ENCODE data around the gene STK10.
A peak's percentile ranks its signal among the peaks of the same experiment; 100 is the strongest.

STK10 gene

GRCh38 chr5:172234031-172234430 is 46.0 kb upstream of the STK10 start:
- Histone ChIP-seq H3K27me3 (ENCODE audit: low read depth, low read length) (no peaks in the 10 kb centered on the region), H3K4me1 (ENCODE audit: low read length) (peaks cover 31% of the 10 kb centered on the region), H3K36me3 (replicated peaks; ENCODE audit: low read depth, low read length) (peaks cover 2% of the 10 kb centered on the region), H4K20me1 (ENCODE audit: insufficient read depth, low read length) (peaks cover 22% of the 10 kb centered on the region), H3K9ac (ENCODE audit: low read length) (no peak overlapping the region), H3K4me3 (ENCODE audit: low read length) (no peak overlapping the region), H2AFZ (ENCODE audit: low read depth, low read length) (no peak overlapping the region), H3K4me2 (ENCODE audit: low read length) (no peak overlapping the region), H3K27ac (ENCODE audit: low read length) (no peak overlapping the region), H3K79me2 (ENCODE audit: low read length) (peaks cover 20% of the 10 kb centered on the region; the same call in 1 of the 2 replicates), H3K9me3 (ENCODE audit: insufficient read depth, low read length) (no peaks in the 10 kb centered on the region)
- TF ChIP-seq, protein P1, sequence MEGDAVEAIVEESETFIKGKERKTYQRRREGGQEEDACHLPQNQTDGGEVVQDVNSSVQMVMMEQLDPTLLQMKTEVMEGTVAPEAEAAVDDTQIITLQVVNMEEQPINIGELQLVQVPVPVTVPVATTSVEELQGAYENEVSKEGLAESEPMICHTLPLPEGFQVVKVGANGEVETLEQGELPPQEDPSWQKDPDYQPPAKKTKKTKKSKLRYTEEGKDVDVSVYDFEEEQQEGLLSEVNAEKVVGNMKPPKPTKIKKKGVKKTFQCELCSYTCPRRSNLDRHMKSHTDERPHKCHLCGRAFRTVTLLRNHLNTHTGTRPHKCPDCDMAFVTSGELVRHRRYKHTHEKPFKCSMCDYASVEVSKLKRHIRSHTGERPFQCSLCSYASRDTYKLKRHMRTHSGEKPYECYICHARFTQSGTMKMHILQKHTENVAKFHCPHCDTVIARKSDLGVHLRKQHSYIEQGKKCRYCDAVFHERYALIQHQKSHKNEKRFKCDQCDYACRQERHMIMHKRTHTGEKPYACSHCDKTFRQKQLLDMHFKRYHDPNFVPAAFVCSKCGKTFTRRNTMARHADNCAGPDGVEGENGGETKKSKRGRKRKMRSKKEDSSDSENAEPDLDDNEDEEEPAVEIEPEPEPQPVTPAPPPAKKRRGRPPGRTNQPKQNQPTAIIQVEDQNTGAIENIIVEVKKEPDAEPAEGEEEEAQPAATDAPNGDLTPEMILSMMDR (IDR thresholded peaks at IDR 0.05; ENCODE audit: low read depth, low read length), result no peak
- no peak for TF ChIP-seq EZH2phosphoT487 (IDR thresholded peaks at IDR 0.05; ENCODE audit: low read depth)

GRCh38 chr5:172229904-172230303 is 41.9 kb upstream of the STK10 start:
- peaks cover 13% of the 10 kb centered on the region for H3K4me1 ChIP-seq (ENCODE audit: low read length)
- H3K9me3 ChIP-seq (ENCODE audit: insufficient read depth, low read length), result no peaks in the 10 kb centered on the region
- no peak overlapping the region for H3K4me3 ChIP-seq (ENCODE audit: low read length)
- no peak overlapping the region for H3K9ac ChIP-seq (ENCODE audit: low read length)
- H2AFZ ChIP-seq (ENCODE audit: low read depth, low read length), result no peak overlapping the region
- H3K36me3 ChIP-seq (replicated peaks; ENCODE audit: low read depth, low read length), result peaks cover 5% of the 10 kb centered on the region
- TF ChIP-seq EZH2phosphoT487 (IDR thresholded peaks at IDR 0.05; ENCODE audit: low read depth), result no peak
- TF ChIP-seq, protein P1 (IDR thresholded peaks at IDR 0.05; ENCODE audit: low read depth, low read length), result no peak
- peaks cover 4% of the 10 kb centered on the region; the same call in 1 of the 2 replicates for H4K20me1 ChIP-seq (ENCODE audit: insufficient read depth, low read length)
- H3K4me2 ChIP-seq (ENCODE audit: low read length), result peak overlapping the region; percentile 13; the same call in 1 of the 2 replicates
- H3K27ac ChIP-seq (ENCODE audit: low read length), result no peak overlapping the region
- H3K79me2 ChIP-seq (ENCODE audit: low read length), result no peaks in the 10 kb centered on the region
- H3K27me3 ChIP-seq (ENCODE audit: low read depth, low read length), result no peaks in the 10 kb centered on the region

DNA sequence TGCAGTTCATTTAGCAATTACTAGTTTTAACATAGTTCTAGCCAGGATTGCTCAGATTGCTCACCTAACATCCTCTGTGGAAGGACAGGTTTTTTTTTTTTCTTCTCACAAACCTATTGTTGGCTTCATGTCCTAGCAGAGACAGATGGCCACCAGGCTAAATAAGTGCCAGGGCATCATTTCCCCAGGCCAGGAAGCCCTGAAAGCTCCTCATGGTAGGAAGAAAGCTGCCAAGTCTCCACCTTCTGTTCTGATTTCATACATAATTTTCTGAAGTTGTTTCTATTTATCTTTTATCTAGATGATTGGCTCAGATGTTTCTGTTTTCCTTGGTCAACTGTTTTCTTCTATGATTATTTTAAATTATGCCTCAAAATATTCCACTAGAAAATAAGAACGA is 37.0 kb upstream of the STK10 start:
- no peak overlapping the region for H3K9ac ChIP-seq (ENCODE audit: low read length)

GRCh38 chr5:172223901-172224873 is 36.2 kb upstream of the STK10 start:
- H3K27me3 ChIP-seq (ENCODE audit: low read depth, low read length), result no peaks in the 10 kb centered on the region
- peaks cover 15% of the 10 kb centered on the region for H3K4me1 ChIP-seq (ENCODE audit: low read length)
- H2AFZ ChIP-seq (ENCODE audit: low read depth, low read length), result no peak overlapping the region
- H3K79me2 ChIP-seq (ENCODE audit: low read length), result no peaks in the 10 kb centered on the region
- H3K9me3 ChIP-seq (ENCODE audit: insufficient read depth, low read length), result no peaks in the 10 kb centered on the region
- H3K27ac ChIP-seq (ENCODE audit: low read length), result no peak overlapping the region
- H4K20me1 ChIP-seq (ENCODE audit: insufficient read depth, low read length), result no peaks in the 10 kb centered on the region
- TF ChIP-seq, protein P1 (IDR thresholded peaks at IDR 0.05; ENCODE audit: low read depth, low read length), result no peak
- no peak for TF ChIP-seq EZH2phosphoT487 (IDR thresholded peaks at IDR 0.05; ENCODE audit: low read depth)
- H3K9ac ChIP-seq (ENCODE audit: low read length), result no peak overlapping the region
- H3K4me2 ChIP-seq (ENCODE audit: low read length), result peak overlapping the region; percentile 24
- no peak overlapping the region for H3K4me3 ChIP-seq (ENCODE audit: low read length)
- H3K36me3 ChIP-seq (replicated peaks; ENCODE audit: low read depth, low read length), result peaks cover 12% of the 10 kb centered on the region

More for the DNA sequence above, 37.0 kb upstream of the STK10 start:
- H3K27ac ChIP-seq (ENCODE audit: low read length), result no peak overlapping the region
- H3K4me1 ChIP-seq (ENCODE audit: low read length), result peaks cover 20% of the 10 kb centered on the region
- H3K36me3 ChIP-seq (replicated peaks; ENCODE audit: low read depth, low read length), result peaks cover 6% of the 10 kb centered on the region
- no peak overlapping the region for H3K4me2 ChIP-seq (ENCODE audit: low read length)
- no peak overlapping the region for H2AFZ ChIP-seq (ENCODE audit: low read depth, low read length)
- no peaks in the 10 kb centered on the region for H3K9me3 ChIP-seq (ENCODE audit: insufficient read depth, low read length)
- no peak overlapping the region for H3K4me3 ChIP-seq (ENCODE audit: low read length)
- H3K79me2 ChIP-seq (ENCODE audit: low read length), result no peaks in the 10 kb centered on the region
- no peaks in the 10 kb centered on the region for H3K27me3 ChIP-seq (ENCODE audit: low read depth, low read length)
- TF ChIP-seq, protein P1 (IDR thresholded peaks at IDR 0.05; ENCODE audit: low read depth, low read length), result no peak
- TF ChIP-seq EZH2phosphoT487 (IDR thresholded peaks at IDR 0.05; ENCODE audit: low read depth), result no peak
- H4K20me1 ChIP-seq (ENCODE audit: insufficient read depth, low read length), result no peaks in the 10 kb centered on the region

Measured in OCI-LY3 (cell line).